ENCODE data around the gene NUDT5.

Gene NUDT5

GRCh38 chr10:12191715-12192114, 4.0 kb downstream of the NUDT5 start:
- H3K4me3 ChIP-seq (ENCODE audit: low read depth, low read length), result no peak overlapping the region
- no peak for TF ChIP-seq CTCF (IDR thresholded peaks at IDR 0.05; ENCODE audit: low read depth, low read length)

GRCh38 chr10:12189426-12189825, 6.3 kb downstream of the NUDT5 start:
- TF ChIP-seq CTCF (IDR thresholded peaks at IDR 0.05; ENCODE audit: low read depth, low read length), result no peak
- H3K4me3 ChIP-seq (ENCODE audit: low read depth, low read length), result no peak overlapping the region

- no peak for TF ChIP-seq CTCF (IDR thresholded peaks at IDR 0.05; ENCODE audit: low read depth, low read length)
- no peak overlapping the region for H3K4me3 ChIP-seq (ENCODE audit: low read depth, low read length)
These were observed 7.0 kb downstream of the NUDT5 start for GRCh38 chr10:12188656-12189055.

- H3K4me3 ChIP-seq (ENCODE audit: low read depth, low read length), result no peak overlapping the region
- no peak for TF ChIP-seq CTCF (IDR thresholded peaks at IDR 0.05; ENCODE audit: low read depth, low read length)
These were observed 8.3 kb downstream of the NUDT5 start for GRCh38 chr10:12187321-12187905.

GRCh38 chr10:12186323-12186722, 9.4 kb downstream of the NUDT5 start:
- no peak for TF ChIP-seq CTCF (IDR thresholded peaks at IDR 0.05; ENCODE audit: low read depth, low read length)
- no peak overlapping the region for H3K4me3 ChIP-seq (ENCODE audit: low read depth, low read length)

- no peak overlapping the region for H3K4me3 ChIP-seq (ENCODE audit: low read depth, low read length)
- no peak for TF ChIP-seq CTCF (IDR thresholded peaks at IDR 0.05; ENCODE audit: low read depth, low read length)
These were observed 11.5 kb downstream of the NUDT5 start for GRCh38 chr10:12184165-12184564.

GRCh38 chr10:12181065-12181775, 14.5 kb downstream of the NUDT5 start:
- H3K4me3 ChIP-seq (ENCODE audit: low read depth, low read length), result no peak overlapping the region
- no peak for TF ChIP-seq CTCF (IDR thresholded peaks at IDR 0.05; ENCODE audit: low read depth, low read length)

Data from WI38 (cell line).